Measurements from ENCODE around the gene HDHD5.

Gene HDHD5

DNA sequence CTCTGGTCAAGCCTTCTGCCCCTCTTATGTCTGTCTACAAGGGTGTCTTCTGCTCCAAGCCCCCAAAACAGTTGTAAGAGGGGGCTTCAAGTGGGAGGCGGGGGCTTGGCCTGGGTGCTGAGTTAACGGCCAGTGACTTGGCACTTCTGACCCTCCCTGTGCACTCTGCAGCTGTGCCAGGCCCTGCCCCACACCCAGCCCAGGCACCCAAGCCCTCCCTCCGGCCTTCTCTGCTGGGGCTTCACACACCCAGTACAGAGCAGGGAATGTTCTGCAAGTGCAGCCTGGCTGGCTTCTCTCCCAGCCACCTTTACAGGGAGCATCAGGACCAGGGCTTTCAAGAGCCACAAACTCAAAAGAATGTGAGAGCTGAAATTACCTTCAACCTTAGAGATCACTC, 41.7 kb downstream of the HDHD5 start:
- peaks cover 0 to 15% of the 10 kb centered on the region in 2 donors for H3K4me1 ChIP-seq (ENCODE audit: control insufficient read depth in 1 of 2, insufficient read depth in 2 of 2, low read length in 2 of 2)
- no peaks in the 10 kb centered on the region for H3K36me3 ChIP-seq (ENCODE audit: control insufficient read depth in 1 of 2, insufficient read depth in 2 of 2, low read length in 2 of 2)
- peaks cover 10% of the 10 kb centered on the region for H3K27me3 ChIP-seq (ENCODE audit: low read depth, low read length)
- no peak overlapping the region for H3K4me3 ChIP-seq (ENCODE audit: low read depth in 1 of 2, low read length in 2 of 2)
- no peaks in the 10 kb centered on the region for H3K9me3 ChIP-seq (ENCODE audit: control insufficient read depth in 1 of 2, low read length in 2 of 2)
- no peak overlapping the region for H3K27ac ChIP-seq (ENCODE audit: low read length)

DNA sequence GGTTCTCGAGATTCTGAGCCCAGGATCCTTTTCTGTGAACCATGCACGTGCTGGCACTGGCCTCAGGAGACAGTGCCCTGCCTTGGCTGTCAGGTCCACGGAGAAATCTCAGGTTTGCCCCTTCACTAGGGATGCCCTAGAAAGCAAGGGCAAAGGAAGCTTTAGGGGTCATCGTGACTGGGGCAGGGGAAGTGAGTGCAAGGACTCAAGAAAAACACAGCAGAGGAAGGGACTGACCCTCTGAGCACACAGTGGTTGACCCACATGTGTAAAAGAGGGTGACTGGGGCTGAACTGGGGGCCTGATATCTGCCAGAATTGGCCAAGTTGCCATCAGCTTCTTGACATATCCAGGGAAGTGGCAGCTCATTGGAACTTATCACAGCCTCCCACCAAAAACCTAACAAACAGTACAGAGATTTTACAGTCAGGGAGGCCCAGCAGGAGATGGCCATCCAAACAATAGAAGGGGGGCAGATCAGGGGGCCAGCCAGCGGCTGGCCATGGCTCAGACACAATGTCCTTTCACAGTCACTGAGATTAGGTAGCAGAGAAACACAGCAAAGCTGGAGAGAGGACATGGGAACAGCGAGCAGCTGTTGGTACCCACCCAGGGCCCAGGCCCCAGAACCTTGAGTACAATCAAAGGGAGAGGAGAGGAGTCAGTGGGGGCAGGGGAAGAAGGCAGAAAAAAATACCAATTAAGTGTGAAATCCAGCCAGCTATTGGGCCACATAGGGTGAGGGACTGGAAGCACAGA, 42.3 kb downstream of the HDHD5 start:
- Histone ChIP-seq H3K27ac (ENCODE audit: low read length) (no peak overlapping the region), H3K27me3 (ENCODE audit: low read depth, low read length) (peaks cover 4% of the 10 kb centered on the region), H3K4me3 (ENCODE audit: low read depth in 1 of 2, low read length in 2 of 2) (no peak overlapping the region), H3K4me1 (ENCODE audit: control insufficient read depth in 1 of 2, insufficient read depth in 2 of 2, low read length in 2 of 2) (peaks cover 0 to 13% of the 10 kb centered on the region in 2 donors), H3K36me3 (ENCODE audit: control insufficient read depth in 1 of 2, insufficient read depth in 2 of 2, low read length in 2 of 2) (no peaks in the 10 kb centered on the region), H3K9me3 (ENCODE audit: control insufficient read depth in 1 of 2, low read length in 2 of 2) (no peaks in the 10 kb centered on the region)

GRCh38 chr22:17115945-17116565, 43.0 kb downstream of the HDHD5 start:
- H3K9me3 ChIP-seq (ENCODE audit: control insufficient read depth in 1 of 2, low read length in 2 of 2), result no peaks in the 10 kb centered on the region
- no peak overlapping the region for H3K27ac ChIP-seq (ENCODE audit: low read length)
- H3K36me3 ChIP-seq (ENCODE audit: control insufficient read depth in 1 of 2, insufficient read depth in 2 of 2, low read length in 2 of 2), result no peaks in the 10 kb centered on the region
- H3K27me3 ChIP-seq (ENCODE audit: low read depth, low read length), result no peaks in the 10 kb centered on the region
- peaks cover 0 to 8% of the 10 kb centered on the region in 2 donors for H3K4me1 ChIP-seq (ENCODE audit: control insufficient read depth in 1 of 2, insufficient read depth in 2 of 2, low read length in 2 of 2)
- no peak overlapping the region for H3K4me3 ChIP-seq (ENCODE audit: low read depth in 1 of 2, low read length in 2 of 2)

DNA sequence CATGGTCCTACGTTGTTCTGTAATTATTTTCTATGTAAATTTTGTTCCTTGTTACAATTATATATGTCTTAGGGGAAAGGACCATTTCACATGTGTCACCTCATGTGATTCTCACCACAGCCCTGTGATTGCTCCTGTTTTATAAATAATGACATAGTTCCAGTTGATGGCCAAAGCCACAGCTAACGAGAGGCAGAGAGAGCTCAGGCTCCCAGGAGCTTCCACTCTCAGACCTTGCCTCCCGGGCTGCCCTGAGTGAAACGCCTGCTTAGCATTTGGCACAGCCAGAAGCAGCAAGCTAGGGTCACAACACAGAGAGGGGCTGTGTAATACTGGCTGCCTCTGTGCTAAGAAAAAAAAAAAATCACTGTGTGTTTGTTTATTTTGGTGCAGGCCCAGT, 43.8 kb downstream of the HDHD5 start:
- Histone ChIP-seq H3K4me1 (ENCODE audit: control insufficient read depth in 1 of 2, insufficient read depth in 2 of 2, low read length in 2 of 2) (peaks cover 0 to 3% of the 10 kb centered on the region in 2 donors), H3K27me3 (ENCODE audit: low read depth, low read length) (no peaks in the 10 kb centered on the region), H3K27ac (ENCODE audit: low read length) (no peak overlapping the region), H3K4me3 (ENCODE audit: low read depth in 1 of 2, low read length in 2 of 2) (no peak overlapping the region), H3K9me3 (ENCODE audit: control insufficient read depth in 1 of 2, low read length in 2 of 2) (no peaks in the 10 kb centered on the region), H3K36me3 (ENCODE audit: control insufficient read depth in 1 of 2, insufficient read depth in 2 of 2, low read length in 2 of 2) (no peaks in the 10 kb centered on the region)

DNA sequence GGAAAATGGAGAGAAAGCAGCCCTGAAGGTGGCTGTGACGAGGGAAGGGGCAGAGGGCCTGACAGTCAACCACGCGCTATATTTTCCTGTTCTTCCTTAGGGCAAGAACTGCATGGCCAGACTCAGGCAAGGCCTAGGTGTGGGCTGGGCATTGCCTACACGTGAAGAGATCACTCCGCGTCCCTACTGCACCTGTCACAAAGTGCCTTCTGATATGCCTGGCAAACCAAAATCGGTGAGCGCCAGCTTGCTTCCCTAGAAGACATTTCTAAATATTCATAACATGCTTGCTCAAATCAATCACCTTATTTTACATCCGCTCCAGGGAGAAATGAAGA, 44.2 kb downstream of the HDHD5 start:
- H3K4me1 ChIP-seq (ENCODE audit: control insufficient read depth in 1 of 2, insufficient read depth in 2 of 2, low read length in 2 of 2), result peaks cover 0 to 3% of the 10 kb centered on the region in 2 donors
- H3K27ac ChIP-seq (ENCODE audit: low read length), result no peak overlapping the region
- no peaks in the 10 kb centered on the region for H3K9me3 ChIP-seq (ENCODE audit: control insufficient read depth in 1 of 2, low read length in 2 of 2)
- H3K36me3 ChIP-seq (ENCODE audit: control insufficient read depth in 1 of 2, insufficient read depth in 2 of 2, low read length in 2 of 2), result peaks cover 0 to 2% of the 10 kb centered on the region in 2 donors
- H3K4me3 ChIP-seq (ENCODE audit: low read depth in 1 of 2, low read length in 2 of 2), result no peak overlapping the region
- H3K27me3 ChIP-seq (ENCODE audit: low read depth, low read length), result no peaks in the 10 kb centered on the region

GRCh38 chr22:17114173-17114897, 44.7 kb downstream of the HDHD5 start:
- Histone ChIP-seq H3K27ac (ENCODE audit: low read length) (no peak overlapping the region), H3K4me3 (ENCODE audit: low read depth in 1 of 2, low read length in 2 of 2) (no peak overlapping the region), H3K9me3 (ENCODE audit: control insufficient read depth in 1 of 2, low read length in 2 of 2) (no peaks in the 10 kb centered on the region), H3K27me3 (ENCODE audit: low read depth, low read length) (no peaks in the 10 kb centered on the region), H3K4me1 (ENCODE audit: control insufficient read depth in 1 of 2, insufficient read depth in 2 of 2, low read length in 2 of 2) (peaks cover 0 to 3% of the 10 kb centered on the region in 2 donors), H3K36me3 (ENCODE audit: control insufficient read depth in 1 of 2, insufficient read depth in 2 of 2, low read length in 2 of 2) (peaks cover 0 to 8% of the 10 kb centered on the region in 2 donors)

GRCh38 chr22:17113600-17113999, 45.5 kb downstream of the HDHD5 start:
- H3K27ac ChIP-seq (ENCODE audit: low read length), result no peak overlapping the region
- H3K4me3 ChIP-seq (ENCODE audit: low read depth in 1 of 2, low read length in 2 of 2), result no peak overlapping the region
- no peaks in the 10 kb centered on the region for H3K27me3 ChIP-seq (ENCODE audit: low read depth, low read length)
- H3K9me3 ChIP-seq (ENCODE audit: control insufficient read depth in 1 of 2, low read length in 2 of 2), result no peaks in the 10 kb centered on the region
- H3K4me1 ChIP-seq (ENCODE audit: control insufficient read depth in 1 of 2, insufficient read depth in 2 of 2, low read length in 2 of 2), result peaks cover 0 to under 1% of the 10 kb centered on the region in 2 donors
- H3K36me3 ChIP-seq (ENCODE audit: control insufficient read depth in 1 of 2, insufficient read depth in 2 of 2, low read length in 2 of 2), result peaks cover 0 to 15% of the 10 kb centered on the region in 2 donors

DNA sequence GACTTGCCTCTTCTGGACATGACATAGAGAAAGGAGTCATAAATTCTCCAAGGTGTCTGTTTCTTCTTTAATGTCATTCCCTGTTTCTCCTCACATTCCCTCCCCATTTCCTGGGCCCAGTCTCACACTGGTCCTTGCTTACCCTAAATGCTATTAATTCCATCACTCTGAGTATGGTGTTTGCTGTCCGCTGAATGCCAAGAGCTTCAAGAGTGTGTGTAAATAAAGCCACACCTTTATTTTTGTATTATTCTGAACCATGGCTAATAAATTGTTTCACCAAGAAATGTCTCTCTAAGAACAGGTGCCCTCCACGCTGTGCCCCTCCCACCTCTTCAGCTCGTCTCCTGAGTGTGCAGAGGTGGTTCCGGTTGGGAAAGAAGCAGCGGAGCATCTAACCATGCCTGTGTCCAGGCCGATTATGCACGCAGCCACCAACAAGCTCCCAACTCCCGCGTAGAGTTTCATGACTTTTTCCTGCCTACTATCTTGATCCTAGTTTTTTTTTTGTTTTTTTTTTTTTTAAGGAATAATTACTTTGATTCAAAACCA, 46.5 kb downstream of the HDHD5 start:
- Histone ChIP-seq H3K27me3 (ENCODE audit: low read depth, low read length) (no peaks in the 10 kb centered on the region), H3K27ac (ENCODE audit: low read length) (no peak overlapping the region), H3K4me3 (ENCODE audit: low read depth in 1 of 2, low read length in 2 of 2) (no peak overlapping the region), H3K9me3 (ENCODE audit: control insufficient read depth in 1 of 2, low read length in 2 of 2) (no peaks in the 10 kb centered on the region), H3K4me1 (ENCODE audit: control insufficient read depth in 1 of 2, insufficient read depth in 2 of 2, low read length in 2 of 2) (peaks cover 0 to under 1% of the 10 kb centered on the region in 2 donors), H3K36me3 (ENCODE audit: control insufficient read depth in 1 of 2, insufficient read depth in 2 of 2, low read length in 2 of 2) (peaks cover 0 to 25% of the 10 kb centered on the region in 2 donors)

DNA sequence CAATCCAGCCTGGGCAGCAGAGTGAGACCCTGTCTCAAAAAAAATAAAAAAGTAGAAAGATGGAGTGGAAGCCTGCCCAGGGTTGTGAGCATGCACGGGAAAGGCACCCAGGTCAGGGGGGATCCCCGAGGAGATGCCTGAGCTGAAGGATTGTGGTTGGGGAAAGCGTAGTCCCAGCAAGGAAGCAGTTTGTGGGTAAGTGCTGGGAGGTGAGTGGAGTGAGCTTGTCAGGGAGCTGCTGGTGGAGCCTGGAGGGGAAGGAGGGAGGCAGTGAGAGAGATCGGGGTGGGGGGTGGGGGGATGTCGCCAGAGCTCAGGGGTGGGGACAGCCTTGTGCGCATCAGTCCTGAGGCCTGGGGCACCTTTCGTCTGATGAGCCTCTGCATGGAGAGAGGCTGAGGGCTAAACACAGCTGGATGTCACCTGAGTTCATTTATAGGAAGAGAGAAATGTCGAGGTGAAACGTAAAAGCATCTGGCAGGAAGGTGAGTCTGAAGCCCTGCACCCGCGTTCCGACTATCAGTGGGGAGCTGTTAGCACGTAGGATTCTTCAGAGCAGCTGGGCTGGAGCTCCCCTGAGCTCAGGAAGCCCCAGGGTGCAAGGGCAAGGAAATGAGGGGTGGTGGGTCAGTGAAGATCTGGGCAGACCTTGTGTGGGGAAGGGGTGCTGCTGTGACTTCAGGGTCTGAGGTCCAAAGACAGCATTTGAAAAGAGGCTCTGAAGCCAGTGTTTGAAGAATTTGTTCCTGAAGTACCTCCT, 48.1 kb downstream of the HDHD5 start:
- Histone ChIP-seq H3K27me3 (ENCODE audit: low read depth, low read length) (no peaks in the 10 kb centered on the region), H3K9me3 (ENCODE audit: control insufficient read depth in 1 of 2, low read length in 2 of 2) (no peaks in the 10 kb centered on the region), H3K36me3 (ENCODE audit: control insufficient read depth in 1 of 2, insufficient read depth in 2 of 2, low read length in 2 of 2) (peaks cover 8 to 36% of the 10 kb centered on the region in 2 donors), H3K4me3 (ENCODE audit: low read depth in 1 of 2, low read length in 2 of 2) (no peak overlapping the region), H3K27ac (ENCODE audit: low read length) (no peak overlapping the region), H3K4me1 (ENCODE audit: control insufficient read depth in 1 of 2, insufficient read depth in 2 of 2, low read length in 2 of 2) (peaks cover 0 to 4% of the 10 kb centered on the region in 2 donors)

DNA sequence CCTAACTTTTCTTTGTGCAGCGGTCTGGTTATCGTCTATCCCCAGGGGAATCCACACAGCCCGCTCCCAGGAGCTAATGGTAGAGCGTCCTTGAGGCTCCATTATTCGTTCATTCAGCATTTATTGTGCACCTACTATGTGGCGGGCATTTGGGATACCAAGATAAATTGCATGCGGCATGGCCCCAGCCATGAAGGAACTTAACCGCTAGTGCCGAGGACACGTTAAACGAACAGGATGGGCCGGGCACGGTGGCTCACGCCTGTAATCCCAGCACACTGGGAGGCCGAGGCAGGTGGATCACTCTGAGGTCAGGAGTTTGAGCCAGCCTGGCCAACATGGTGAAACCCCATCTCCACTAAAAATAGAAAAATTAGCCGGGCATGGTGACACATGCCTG, 49.1 kb downstream of the HDHD5 start:
- Histone ChIP-seq H3K9me3 (ENCODE audit: control insufficient read depth in 1 of 2, low read length in 2 of 2) (no peaks in the 10 kb centered on the region), H3K27me3 (ENCODE audit: low read depth, low read length) (no peaks in the 10 kb centered on the region), H3K27ac (ENCODE audit: low read length) (no peak overlapping the region), H3K4me1 (ENCODE audit: control insufficient read depth in 1 of 2, insufficient read depth in 2 of 2, low read length in 2 of 2) (peaks cover 0 to 4% of the 10 kb centered on the region in 2 donors), H3K36me3 (ENCODE audit: control insufficient read depth in 1 of 2, insufficient read depth in 2 of 2, low read length in 2 of 2) (peaks cover 14 to 45% of the 10 kb centered on the region in 2 donors), H3K4me3 (ENCODE audit: low read depth in 1 of 2, low read length in 2 of 2) (no peak overlapping the region)
